GM21619 (cell line): ENCODE results near the gene POLR2H.

ENCODE experiments used
- ATAC-seq: cut with Tn5 transposase; IDR thresholded peaks from one replicate; pipeline ENCODE4 v1.9.1; 2021; ENCODE audit not compliant: unreplicated experiment

POLR2H gene

GRCh38 chr3:184368586-184369183, 7.2 kb downstream of the POLR2H start:
- ATAC-seq: no peak

- peak; percentile 66 for ATAC-seq
These were observed 10.1 kb downstream of the POLR2H start for GRCh38 chr3:184371570-184372018.

- ATAC-seq: no peak
These were observed 10.8 kb downstream of the POLR2H start for GRCh38 chr3:184372296-184372821.

GRCh38 chr3:184372911-184373310, 11.4 kb downstream of the POLR2H start:
- ATAC-seq: no peak

DNA sequence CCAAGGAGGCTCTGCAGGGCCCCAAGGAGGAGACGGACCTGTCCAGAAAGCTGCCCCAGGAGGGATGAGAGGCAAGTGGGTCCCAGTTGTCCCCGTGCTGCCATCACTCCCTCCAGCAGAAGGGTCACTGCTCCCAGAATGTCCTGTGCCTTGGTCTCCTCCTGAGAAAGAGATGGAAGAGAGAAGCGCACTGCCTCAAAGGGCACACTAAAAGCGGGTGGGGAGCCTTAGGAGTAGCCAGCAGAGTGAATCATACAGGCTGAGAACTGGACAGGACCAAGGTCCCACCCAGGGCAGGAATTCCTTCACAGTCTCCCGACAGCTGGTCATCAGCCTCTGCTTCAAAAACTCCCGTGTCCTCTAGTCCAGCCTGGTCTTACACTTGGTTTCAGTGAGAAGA, 11.9 kb downstream of the POLR2H start:
- ATAC-seq: no peak

- no peak for ATAC-seq
These were observed 14.4 kb downstream of the POLR2H start for GRCh38 chr3:184375747-184376461.

DNA sequence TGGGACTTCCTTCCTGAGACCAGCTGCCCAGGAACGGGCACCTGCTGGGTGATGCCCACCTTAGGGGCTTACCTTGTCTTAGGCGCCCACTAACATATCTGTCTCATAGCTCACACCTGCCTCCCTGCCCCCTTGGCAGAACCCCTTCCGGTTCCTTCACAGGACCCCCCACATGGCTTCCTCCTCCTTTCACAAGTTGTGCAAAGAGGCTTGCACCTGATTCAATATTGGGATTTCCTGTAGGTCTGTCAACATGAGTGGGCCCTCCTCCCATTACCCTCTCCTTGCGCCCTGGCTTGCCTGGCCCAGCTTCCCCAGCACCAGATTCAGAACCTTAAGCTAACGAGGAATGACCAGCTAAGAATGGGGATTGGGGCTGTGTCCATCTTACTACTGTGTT, 15.9 kb downstream of the POLR2H start:
- ATAC-seq: no peak

- ATAC-seq: no peak
These were observed 16.5 kb downstream of the POLR2H start, which contains the start of gene THPO for GRCh38 chr3:184377882-184378445. TSS of gene THPO (minus strand) at chr3:184378207. CDS start at chr3:184376259, 1,948 bp downstream.

GRCh38 chr3:184378651-184379357, 17.3 kb downstream of the POLR2H start:
- no peak for ATAC-seq

DNA sequence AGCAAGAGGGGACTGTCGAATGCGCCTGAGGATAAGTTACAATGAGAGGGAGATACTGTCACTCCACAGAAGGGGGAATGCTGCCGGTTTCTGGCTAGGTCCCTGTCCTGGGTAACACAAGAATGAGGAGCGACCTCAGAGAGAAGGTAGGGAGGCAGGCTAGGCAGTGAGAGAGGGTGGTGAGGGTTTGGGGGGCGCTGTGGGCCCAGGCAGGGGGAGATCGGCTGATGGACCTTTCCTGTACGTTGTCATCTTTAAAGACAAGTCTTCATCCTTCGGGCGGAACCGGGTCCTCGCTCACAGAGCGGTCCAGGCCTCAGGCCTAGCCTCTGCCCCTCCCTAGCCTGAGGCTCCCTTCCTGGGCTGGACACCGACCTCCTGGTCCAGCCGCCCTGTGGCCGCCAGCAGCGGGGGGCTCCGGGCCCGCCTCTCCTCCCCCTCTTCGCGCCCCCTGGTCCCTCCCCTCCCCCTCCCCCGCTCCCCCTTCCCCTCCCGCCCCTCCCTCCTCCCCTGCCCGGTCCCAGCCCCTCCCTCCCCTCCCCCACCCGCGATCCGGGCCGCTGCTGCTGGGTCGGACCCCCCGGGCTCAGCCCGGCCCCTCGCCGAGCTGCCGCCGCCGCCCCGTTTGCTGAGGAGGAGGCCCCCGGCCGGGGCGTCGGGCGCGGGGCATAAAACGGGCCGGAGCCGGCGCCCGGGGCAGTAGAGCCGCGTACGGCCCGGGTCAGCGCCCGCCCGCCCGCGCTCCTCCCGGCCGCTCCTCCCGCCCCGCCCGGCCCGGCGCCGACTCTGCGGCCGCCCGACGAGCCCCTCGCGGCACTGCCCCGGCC, 18.1 kb downstream of the POLR2H start, which contains the start of gene CHRD:
Gene CHRD, plus strand, starts transcription at position 697 of the 827 bp plus-strand sequence. CDS start 265 bp downstream, outside the sequence.
- ATAC-seq: no peak

DNA sequence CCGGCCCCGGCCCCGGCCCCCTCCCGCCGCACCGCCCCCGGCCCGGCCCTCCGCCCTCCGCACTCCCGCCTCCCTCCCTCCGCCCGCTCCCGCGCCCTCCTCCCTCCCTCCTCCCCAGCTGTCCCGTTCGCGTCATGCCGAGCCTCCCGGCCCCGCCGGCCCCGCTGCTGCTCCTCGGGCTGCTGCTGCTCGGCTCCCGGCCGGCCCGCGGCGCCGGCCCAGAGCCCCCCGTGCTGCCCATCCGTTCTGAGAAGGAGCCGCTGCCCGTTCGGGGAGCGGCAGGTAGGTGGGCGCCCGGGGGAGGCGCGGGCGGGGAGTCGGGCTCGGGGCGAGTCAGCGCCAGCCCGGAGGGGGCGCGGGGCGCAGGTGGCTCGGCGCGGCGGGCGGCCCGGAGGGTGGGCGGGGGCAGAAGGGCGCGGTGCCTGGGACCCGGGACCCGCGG, 18.7 kb downstream of the POLR2H start:
- ATAC-seq: no peak

- no peak for ATAC-seq
These were observed 19.2 kb downstream of the POLR2H start for GRCh38 chr3:184380627-184381260.

- ATAC-seq: no peak
These were observed 20.0 kb downstream of the POLR2H start for GRCh38 chr3:184381261-184382224.

DNA sequence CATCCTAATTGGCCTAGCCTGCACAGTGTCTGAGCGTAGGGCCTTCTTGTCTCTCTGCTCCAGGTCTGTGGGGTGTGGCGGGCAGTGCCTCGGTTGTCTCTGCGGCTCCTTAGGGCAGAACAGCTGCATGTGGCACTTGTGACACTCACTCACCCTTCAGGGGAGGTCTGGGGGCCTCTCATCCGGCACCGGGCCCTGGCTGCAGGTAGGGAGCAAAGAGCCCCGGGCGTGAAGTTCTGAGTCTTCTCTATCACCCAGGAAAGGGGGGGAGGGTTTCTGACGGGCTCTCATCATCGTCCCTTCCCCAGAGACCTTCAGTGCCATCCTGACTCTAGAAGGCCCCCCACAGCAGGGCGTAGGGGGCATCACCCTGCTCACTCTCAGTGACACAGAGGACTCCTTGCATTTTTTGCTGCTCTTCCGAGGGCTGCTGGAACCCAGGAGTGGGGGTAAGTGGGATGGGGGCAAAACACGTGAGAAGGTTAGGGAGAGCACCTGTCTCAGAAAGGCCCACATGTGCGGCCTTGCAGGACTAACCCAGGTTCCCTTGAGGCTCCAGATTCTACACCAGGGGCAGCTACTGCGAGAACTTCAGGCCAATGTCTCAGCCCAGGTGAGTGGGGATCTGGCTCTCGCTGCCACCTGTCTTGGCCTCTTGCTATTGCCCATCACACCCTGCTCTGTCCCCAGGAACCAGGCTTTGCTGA, 21.0 kb downstream of the POLR2H start:
- no peak for ATAC-seq

- ATAC-seq: no peak
These were observed 21.7 kb downstream of the POLR2H start for GRCh38 chr3:184383033-184383740.

- ATAC-seq: no peak
These were observed 22.8 kb downstream of the POLR2H start for GRCh38 chr3:184384342-184384741.

DNA sequence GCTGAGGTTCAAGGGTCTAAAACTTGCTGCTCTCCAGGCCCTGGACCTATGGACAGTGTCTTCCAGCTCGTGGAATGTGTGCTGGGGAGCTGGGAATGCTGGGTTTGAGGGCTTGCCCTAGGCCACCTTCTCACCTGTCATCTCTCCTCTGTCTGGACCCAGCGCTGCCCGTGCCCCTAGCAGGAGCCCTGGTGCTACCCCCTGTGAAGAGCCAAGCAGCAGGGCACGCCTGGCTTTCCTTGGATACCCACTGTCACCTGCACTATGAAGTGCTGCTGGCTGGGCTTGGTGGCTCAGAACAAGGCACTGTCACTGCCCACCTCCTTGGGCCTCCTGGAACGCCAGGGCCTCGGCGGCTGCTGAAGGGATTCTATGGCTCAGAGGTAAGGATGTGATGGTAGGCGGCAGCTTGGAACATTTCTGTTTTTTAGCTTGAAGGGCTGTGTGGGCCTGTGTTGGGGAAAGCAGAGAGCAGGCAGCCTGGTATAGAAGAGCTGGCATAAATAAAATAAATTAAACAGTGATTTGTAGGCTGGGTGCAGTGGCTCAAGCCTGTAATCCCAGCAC, 23.4 kb downstream of the POLR2H start:
- no peak for ATAC-seq
